Ectodermal cell (in vitro differentiated cells): Measurements from ENCODE around the gene WDFY4.

Source experiments
- H3K27ac ChIP-seq: 2 replicates; pipeline ENCODE4 v1.7.0; 2013; ENCODE audit warnings: mild to moderate bottlenecking, low read depth, low read length; ENCODE audit not compliant: insufficient read depth, poor library complexity, severe bottlenecking
- H3K27me3 ChIP-seq: 2 replicates; pipeline ENCODE4 v1.7.0; 2013; ENCODE audit warnings: mild to moderate bottlenecking, low read length; ENCODE audit not compliant: insufficient read depth, control insufficient read depth, poor library complexity, severe bottlenecking
- H3K36me3 ChIP-seq: one replicate; pipeline ENCODE4 v1.7.0; 2013; ENCODE audit warnings: low read length; ENCODE audit not compliant: control insufficient read depth, insufficient read depth
- H3K4me1 ChIP-seq: one replicate; pipeline ENCODE4 v1.7.0; 2013; ENCODE audit warnings: low read length; ENCODE audit not compliant: control insufficient read depth, insufficient read depth
- H3K4me3 ChIP-seq: 2 replicates; pipeline ENCODE4 v1.7.0; 2013; ENCODE audit warnings: low read depth, low read length, control low read depth; ENCODE audit not compliant: insufficient read depth
- H3K9me3 ChIP-seq: 2 replicates; pipeline ENCODE4 v1.7.0; 2013; ENCODE audit warnings: mild to moderate bottlenecking, low read length, moderate library complexity; ENCODE audit not compliant: control insufficient read depth
- WGBS, 2 experiments: methylation state at CpG; one replicate each; pipeline ENCODE4 v1.1.7; 2013; ENCODE audit warnings: missing lambda C conversion rate in 2 of 2; 5-methylcytosine and 5-hydroxymethylcytosine counted together

The WDFY4 gene

GRCh38 chr10:48838834-48839233 is 154.2 kb downstream of the WDFY4 start:
- Histone ChIP-seq H3K36me3 (no peaks in the 10 kb centered on the region), H3K27ac (no peak overlapping the region), H3K9me3 (no peaks in the 10 kb centered on the region), H3K4me1 (peaks cover 11% of the 10 kb centered on the region), H3K27me3 (no peaks in the 10 kb centered on the region), H3K4me3 (no peak overlapping the region)
- WGBS, 2 experiments = 51 to 52% methylated on average over 5 of the region's 5 CpGs

GRCh38 chr10:48839809-48840679 is 155.4 kb downstream of the WDFY4 start:
- Histone ChIP-seq H3K36me3 (no peaks in the 10 kb centered on the region), H3K27me3 (no peaks in the 10 kb centered on the region), H3K9me3 (no peaks in the 10 kb centered on the region), H3K4me1 (peaks cover 11% of the 10 kb centered on the region), H3K27ac (no peak overlapping the region), H3K4me3 (no peak overlapping the region)
- 89 to 95% methylated on average over 10 of the region's 10 CpGs for WGBS, 2 experiments

DNA sequence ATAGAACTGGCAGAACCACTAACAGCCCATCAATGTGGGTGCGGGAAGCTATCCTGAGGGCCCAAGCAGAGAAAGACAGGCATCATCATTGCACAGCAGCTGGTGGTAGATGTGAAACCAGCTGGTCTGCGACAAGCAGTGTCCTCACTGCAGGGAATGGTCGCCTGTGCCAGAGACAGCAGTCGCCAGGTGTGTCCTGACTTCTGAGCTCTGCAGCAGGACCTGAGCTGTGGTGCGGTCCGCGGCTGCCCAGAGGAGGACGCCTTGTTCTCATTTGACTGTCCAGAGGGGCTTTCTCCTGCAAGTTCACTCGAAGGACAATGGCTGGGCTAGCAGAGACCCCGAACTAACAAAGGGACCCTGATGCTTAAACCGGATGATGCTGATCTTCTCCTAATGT is 157.6 kb downstream of the WDFY4 start:
- Histone ChIP-seq H3K36me3 (no peaks in the 10 kb centered on the region), H3K27me3 (no peaks in the 10 kb centered on the region), H3K27ac (no peak overlapping the region), H3K9me3 (no peaks in the 10 kb centered on the region), H3K4me3 (no peak overlapping the region), H3K4me1 (peaks cover 11% of the 10 kb centered on the region)
- WGBS, 2 experiments = 93 to 94% methylated on average over 11 of the region's 11 CpGs

DNA sequence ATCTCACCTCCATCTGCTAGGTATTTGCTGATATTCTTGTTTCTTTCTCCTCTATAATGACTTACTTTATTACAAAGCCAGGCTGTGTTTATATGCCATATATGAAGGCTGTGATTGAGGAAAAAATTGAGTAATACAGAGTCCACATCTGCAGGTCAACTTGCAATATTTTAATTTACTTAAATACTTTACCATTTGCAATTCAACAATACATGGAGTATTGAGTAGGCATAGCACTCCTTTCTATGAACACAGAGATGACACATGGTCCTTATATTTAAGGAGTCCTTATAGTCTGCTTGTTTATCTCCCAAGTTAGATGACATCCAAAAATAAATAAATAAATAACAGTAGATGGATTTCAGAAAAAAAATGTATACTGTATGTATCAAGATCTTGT is 158.5 kb downstream of the WDFY4 start:
- H3K9me3 ChIP-seq = no peaks in the 10 kb centered on the region
- H3K4me3 ChIP-seq = no peak overlapping the region
- H3K36me3 ChIP-seq = no peaks in the 10 kb centered on the region
- H3K4me1 ChIP-seq = peaks cover 11% of the 10 kb centered on the region
- H3K27me3 ChIP-seq = no peaks in the 10 kb centered on the region
- no peak overlapping the region for H3K27ac ChIP-seq

- no peaks in the 10 kb centered on the region for H3K27me3 ChIP-seq
- H3K36me3 ChIP-seq = no peaks in the 10 kb centered on the region
- peaks cover under 1% of the 10 kb centered on the region for H3K4me1 ChIP-seq
- H3K4me3 ChIP-seq = no peak overlapping the region
- 94 to 98% methylated on average over 3 of the region's 3 CpGs for WGBS, 2 experiments
- H3K27ac ChIP-seq = no peak overlapping the region
- no peaks in the 10 kb centered on the region for H3K9me3 ChIP-seq
Measured at GRCh38 chr10:48844616-48845015, 159.9 kb downstream of the WDFY4 start.

DNA sequence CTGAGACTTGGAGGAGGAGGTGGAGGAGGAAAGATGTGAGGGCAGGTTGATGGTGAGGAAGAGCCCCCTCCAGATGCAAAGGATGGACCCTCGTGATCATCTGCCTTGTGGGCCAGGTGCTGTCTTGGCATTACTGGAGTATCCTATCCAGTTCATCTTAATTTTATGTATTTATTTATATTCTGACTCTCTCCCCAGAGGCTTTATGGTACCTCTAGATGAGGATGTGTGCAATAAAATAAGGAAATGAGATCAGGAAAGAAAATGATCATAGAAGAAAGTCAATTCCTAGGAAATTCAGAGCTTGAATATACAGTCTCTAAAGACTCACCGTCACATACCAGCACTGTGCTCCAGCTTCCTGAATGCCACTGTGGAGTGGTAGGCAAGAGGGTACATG is 160.8 kb downstream of the WDFY4 start:
- Histone ChIP-seq H3K9me3 (no peaks in the 10 kb centered on the region), H3K27me3 (no peaks in the 10 kb centered on the region), H3K4me1 (no peaks in the 10 kb centered on the region), H3K4me3 (no peak overlapping the region), H3K36me3 (no peaks in the 10 kb centered on the region), H3K27ac (no peak overlapping the region)
- 90 to 96% methylated on average over 1 to 2 of the region's 2 CpGs for WGBS, 2 experiments

- no peaks in the 10 kb centered on the region for H3K27me3 ChIP-seq
- H3K9me3 ChIP-seq = no peaks in the 10 kb centered on the region
- H3K4me1 ChIP-seq = no peaks in the 10 kb centered on the region
- WGBS, 2 experiments = 96 to 97% methylated on average over 4 to 5 of the region's 5 CpGs
- H3K36me3 ChIP-seq = no peaks in the 10 kb centered on the region
- no peak overlapping the region for H3K4me3 ChIP-seq
- no peak overlapping the region for H3K27ac ChIP-seq
Measured at GRCh38 chr10:48847691-48848090, 163.0 kb downstream of the WDFY4 start.

- no peaks in the 10 kb centered on the region for H3K4me1 ChIP-seq
- no peaks in the 10 kb centered on the region for H3K36me3 ChIP-seq
- no peaks in the 10 kb centered on the region for H3K27me3 ChIP-seq
- H3K4me3 ChIP-seq = no peak overlapping the region
- H3K27ac ChIP-seq = no peak overlapping the region
- no peaks in the 10 kb centered on the region for H3K9me3 ChIP-seq
Measured at GRCh38 chr10:48856855-48857254, 172.2 kb downstream of the WDFY4 start.

GRCh38 chr10:48872234-48872633 is 187.6 kb downstream of the WDFY4 start:
- Histone ChIP-seq H3K27ac (no peak overlapping the region), H3K9me3 (no peaks in the 10 kb centered on the region), H3K36me3 (no peaks in the 10 kb centered on the region), H3K27me3 (no peaks in the 10 kb centered on the region), H3K4me3 (no peak overlapping the region), H3K4me1 (no peaks in the 10 kb centered on the region)
- WGBS, 2 experiments = 100% methylated on average over 1 of the region's 1 CpG

DNA sequence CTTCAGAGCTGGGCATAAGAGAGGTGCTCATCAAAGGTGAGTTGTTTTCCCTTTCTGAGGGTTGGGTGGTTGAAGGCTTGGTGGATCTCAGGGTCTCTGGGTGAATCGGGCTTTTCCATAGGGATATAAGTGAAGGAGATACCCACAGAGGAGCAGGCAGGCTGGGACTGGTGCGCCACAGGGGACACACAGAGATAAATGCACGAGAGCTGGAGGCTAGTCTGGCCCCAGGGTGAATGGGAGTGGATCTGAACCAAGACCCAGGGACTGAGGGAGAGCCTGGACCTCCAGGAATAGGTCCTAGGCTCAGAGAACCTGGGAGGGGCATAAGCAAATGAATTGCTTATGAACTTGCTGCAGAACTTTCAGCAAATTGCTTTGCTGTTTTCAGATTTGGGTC is 193.4 kb downstream of the WDFY4 start:
- no peaks in the 10 kb centered on the region for H3K36me3 ChIP-seq
- H3K4me1 ChIP-seq = peaks cover 6% of the 10 kb centered on the region
- H3K27me3 ChIP-seq = no peaks in the 10 kb centered on the region
- H3K27ac ChIP-seq = no peak overlapping the region
- no peaks in the 10 kb centered on the region for H3K9me3 ChIP-seq
- no peak overlapping the region for H3K4me3 ChIP-seq
- 91 to 95% methylated on average over 3 of the region's 3 CpGs for WGBS, 2 experiments
